Measurements from ENCODE around the gene CLDN19.

- TF ChIP-seq POLR2A (IDR thresholded peaks at IDR 0.05; ENCODE audit: low read length): no peak
- no peak for TF ChIP-seq GATA1 (IDR thresholded peaks at IDR 0.05; ENCODE audit: low read depth, low read length)
Measured at GRCh38 chr1:42747125-42747524, 7.1 kb upstream of the CLDN19 start.

All from erythroblast (primary cell).